Measurements from ENCODE around the gene ABCD2. TPM values are rescaled to one million over a fixed set of nuclear protein-coding genes. Genes with fewer than 3 reads are reported as not detected.

The ABCD2 gene
- total RNA-seq, 2 experiments from 2014 or later, result 1.6 to 2.2 TPM

DNA sequence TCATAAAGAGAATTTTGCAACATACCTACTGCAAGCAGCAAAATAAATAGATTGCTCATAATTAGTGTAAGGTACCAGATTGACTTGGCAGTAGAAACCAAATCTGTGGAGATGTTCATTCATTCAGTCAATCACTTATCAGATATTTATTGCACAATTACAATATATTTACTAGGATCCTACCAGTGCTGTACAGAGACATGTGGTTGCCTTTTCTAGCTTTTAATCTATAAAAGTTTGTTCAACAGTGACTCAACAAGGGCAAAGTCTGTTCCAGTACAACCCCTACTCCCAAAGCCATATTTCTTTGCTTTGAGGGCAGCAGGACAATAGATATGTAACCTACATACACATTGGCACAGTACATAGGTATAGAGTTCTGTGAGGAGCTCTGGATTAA, 27.3 kb downstream of the ABCD2 start:
- Histone ChIP-seq H3K27me3 (ENCODE audit: control insufficient read depth in 1 of 2, insufficient read depth in 2 of 2, low read length in 2 of 2) (no peaks in the 10 kb centered on the region), H3K27ac (ENCODE audit: low read depth in 1 of 2, low read length in 2 of 2) (no peak overlapping the region), H3K36me3 (ENCODE audit: insufficient read depth, low read length) (peaks cover 2% of the 10 kb centered on the region), H3K9me3 (ENCODE audit: control insufficient read depth in 1 of 2, insufficient read depth in 1 of 2, low read length in 2 of 2) (no peaks in the 10 kb centered on the region), H3K4me1 (ENCODE audit: insufficient read depth, low read length) (no peaks in the 10 kb centered on the region), H3K4me3 (ENCODE audit: low read length) (no peak overlapping the region)
- H3K27me3 Mint-ChIP-seq, result no peaks in the 10 kb centered on the region
- TF ChIP-seq, protein P1, sequence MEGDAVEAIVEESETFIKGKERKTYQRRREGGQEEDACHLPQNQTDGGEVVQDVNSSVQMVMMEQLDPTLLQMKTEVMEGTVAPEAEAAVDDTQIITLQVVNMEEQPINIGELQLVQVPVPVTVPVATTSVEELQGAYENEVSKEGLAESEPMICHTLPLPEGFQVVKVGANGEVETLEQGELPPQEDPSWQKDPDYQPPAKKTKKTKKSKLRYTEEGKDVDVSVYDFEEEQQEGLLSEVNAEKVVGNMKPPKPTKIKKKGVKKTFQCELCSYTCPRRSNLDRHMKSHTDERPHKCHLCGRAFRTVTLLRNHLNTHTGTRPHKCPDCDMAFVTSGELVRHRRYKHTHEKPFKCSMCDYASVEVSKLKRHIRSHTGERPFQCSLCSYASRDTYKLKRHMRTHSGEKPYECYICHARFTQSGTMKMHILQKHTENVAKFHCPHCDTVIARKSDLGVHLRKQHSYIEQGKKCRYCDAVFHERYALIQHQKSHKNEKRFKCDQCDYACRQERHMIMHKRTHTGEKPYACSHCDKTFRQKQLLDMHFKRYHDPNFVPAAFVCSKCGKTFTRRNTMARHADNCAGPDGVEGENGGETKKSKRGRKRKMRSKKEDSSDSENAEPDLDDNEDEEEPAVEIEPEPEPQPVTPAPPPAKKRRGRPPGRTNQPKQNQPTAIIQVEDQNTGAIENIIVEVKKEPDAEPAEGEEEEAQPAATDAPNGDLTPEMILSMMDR (IDR thresholded peaks at IDR 0.05), result no peak
- peaks cover 23% of the 10 kb centered on the region for H3K36me3 Mint-ChIP-seq (ENCODE audit: low read depth)
- intact Hi-C loops (cut with DNase I, micrococcal nuclease), result no loop called here
- ChIA-PET CTCF (interaction anchor here (0.7 kb wide), 1 partner anchor 25 kb away, joined by 3 read pairs; no protein-coding TSS in a partner anchor), POLR2A (interaction anchor here (1.1 kb wide), 1 partner anchor 28 kb away, joined by 4 read pairs; no protein-coding TSS in a partner anchor)
- no peaks in the 10 kb centered on the region for H3K9me3 Mint-ChIP-seq
- no peak for DNase-seq
- no peak for ATAC-seq (ENCODE audit: poor library complexity)
- H3K4me3 Mint-ChIP-seq, result no peak overlapping the region
- peaks cover 5% of the 10 kb centered on the region for H3K4me1 Mint-ChIP-seq (ENCODE audit: low read depth)
- peak overlapping the region; percentile 47 for H3K27ac Mint-ChIP-seq

DNA sequence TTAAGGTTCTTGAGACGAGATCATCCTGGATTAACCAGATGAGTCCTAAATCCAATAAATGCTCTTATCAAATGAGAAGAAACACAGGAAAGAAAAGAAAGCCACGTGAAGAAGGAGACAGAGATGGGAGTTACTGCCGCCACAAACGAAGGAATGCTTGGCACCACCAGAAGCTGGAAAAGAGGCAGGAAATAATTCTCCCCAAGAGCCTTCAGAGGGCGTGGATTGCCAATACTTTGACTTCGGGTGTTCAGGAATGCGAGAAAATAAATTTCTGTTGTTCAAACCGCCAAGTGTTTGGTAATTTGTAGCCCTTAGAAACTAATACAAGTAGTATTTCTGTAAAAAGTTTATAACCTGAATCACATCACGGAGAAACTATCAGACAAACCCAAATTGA, 31.3 kb downstream of the ABCD2 start:
- CTCF ChIA-PET, result no interaction called here
- ATAC-seq (ENCODE audit: poor library complexity), result no peak
- intact Hi-C loops (cut with DNase I, micrococcal nuclease), result loop anchor here in 1 of 2 experiments (2.0 kb wide), 1 partner anchor 20 kb away; no protein-coding TSS in a partner anchor
- DNase-seq, result no peak
- no peaks in the 10 kb centered on the region for H3K9me3 ChIP-seq (ENCODE audit: control insufficient read depth in 1 of 2, insufficient read depth in 1 of 2, low read length in 2 of 2)
- Mint-ChIP-seq H3K36me3 (ENCODE audit: low read depth) (peaks cover 33% of the 10 kb centered on the region), H3K4me3 (no peak overlapping the region), H3K4me1 (ENCODE audit: low read depth) (peaks cover 5% of the 10 kb centered on the region), H3K27ac (no peak overlapping the region), H3K27me3 (no peaks in the 10 kb centered on the region), H3K9me3 (no peaks in the 10 kb centered on the region)
- no peak overlapping the region for H3K27ac ChIP-seq (ENCODE audit: low read depth in 1 of 2, low read length in 2 of 2)
- H3K27me3 ChIP-seq (ENCODE audit: control insufficient read depth in 1 of 2, insufficient read depth in 2 of 2, low read length in 2 of 2), result no peaks in the 10 kb centered on the region
- no peaks in the 10 kb centered on the region for H3K4me1 ChIP-seq (ENCODE audit: insufficient read depth, low read length)
- POLR2A ChIA-PET, result no interaction called here
- H3K4me3 ChIP-seq (ENCODE audit: low read length), result no peak overlapping the region
- TF ChIP-seq, protein P1 (IDR thresholded peaks at IDR 0.05), result no peak
- H3K36me3 ChIP-seq (ENCODE audit: insufficient read depth, low read length), result peaks cover 26% of the 10 kb centered on the region

DNA sequence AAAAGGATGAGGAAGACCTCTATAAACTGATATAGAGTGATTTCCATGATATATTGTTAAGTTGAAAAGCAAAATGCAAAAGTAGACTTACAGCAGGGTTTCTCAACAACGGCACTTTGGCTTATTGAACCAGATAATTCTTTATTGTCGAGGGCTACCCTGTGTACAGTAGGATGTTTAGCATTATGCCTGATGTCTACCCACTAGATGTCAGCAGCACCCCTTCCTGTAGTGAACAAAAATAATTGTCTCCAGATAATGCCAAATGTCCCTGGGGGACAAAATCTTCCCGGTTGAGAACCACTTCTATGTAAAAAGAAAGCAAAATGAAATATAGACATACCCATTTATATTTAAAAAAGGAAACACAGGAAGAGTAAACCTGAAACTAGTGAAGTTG, 32.4 kb downstream of the ABCD2 start:
- H3K36me3 ChIP-seq (ENCODE audit: insufficient read depth, low read length), result peaks cover 36% of the 10 kb centered on the region
- ATAC-seq (ENCODE audit: poor library complexity) (peak; percentile 73), DNase-seq (peak in 9 of 14 experiments; percentile 3 to 68 (median 16))
- H3K4me1 ChIP-seq (ENCODE audit: insufficient read depth, low read length), result no peaks in the 10 kb centered on the region
- intact Hi-C loops (cut with DNase I, micrococcal nuclease), result loop anchor here (1.0 to 2.0 kb wide), 4 partner anchors 105 to 520 kb away; partner anchors contain the start of gene SLC2A13 (in 1 of the 2)
- no peaks in the 10 kb centered on the region for H3K27me3 Mint-ChIP-seq
- no peak overlapping the region for H3K27ac ChIP-seq (ENCODE audit: low read depth in 1 of 2, low read length in 2 of 2)
- ChIA-PET POLR2A (interaction anchor here (1.4 kb wide), 1 partner anchor 105 kb away, joined by 4 read pairs; no protein-coding TSS in a partner anchor), CTCF (interaction anchor here (1.1 kb wide), 1 partner anchor 405 kb away, joined by 3 read pairs; no protein-coding TSS in a partner anchor)
- H3K36me3 Mint-ChIP-seq (ENCODE audit: low read depth), result peaks cover 33% of the 10 kb centered on the region
- H3K4me1 Mint-ChIP-seq (ENCODE audit: low read depth), result no peaks in the 10 kb centered on the region
- H3K27ac Mint-ChIP-seq, result no peak overlapping the region
- TF ChIP-seq, protein P1 (IDR thresholded peaks at IDR 0.05), result peak; percentile 76
- no peaks in the 10 kb centered on the region for H3K9me3 Mint-ChIP-seq
- no peak overlapping the region for H3K4me3 ChIP-seq (ENCODE audit: low read length)
- H3K4me3 Mint-ChIP-seq, result no peak overlapping the region
- H3K9me3 ChIP-seq (ENCODE audit: control insufficient read depth in 1 of 2, insufficient read depth in 1 of 2, low read length in 2 of 2), result no peaks in the 10 kb centered on the region
- no peaks in the 10 kb centered on the region for H3K27me3 ChIP-seq (ENCODE audit: control insufficient read depth in 1 of 2, insufficient read depth in 2 of 2, low read length in 2 of 2)

Measured in CD4-positive, alpha-beta T cell (primary cell).